HL-60 (cell line): ENCODE measurements around the gene AGPAT4.

Source experiments
- CTCF ChIP-seq: IDR thresholded peaks from one replicate; pipeline ENCODE4 v1.5.1; 2011; ENCODE audit warnings: low read length, control low read depth, inconsistent platforms; ENCODE audit not compliant: insufficient read depth
- TF ChIP-seq, protein P1 (sequence below): IDR thresholded peaks from 2 replicates; pipeline ENCODE4 v1.6.1; 2012; ENCODE audit warnings: low read depth; ENCODE audit not compliant: insufficient replicate concordance

- TF ChIP-seq CTCF, result no peak
- TF ChIP-seq, protein P1, sequence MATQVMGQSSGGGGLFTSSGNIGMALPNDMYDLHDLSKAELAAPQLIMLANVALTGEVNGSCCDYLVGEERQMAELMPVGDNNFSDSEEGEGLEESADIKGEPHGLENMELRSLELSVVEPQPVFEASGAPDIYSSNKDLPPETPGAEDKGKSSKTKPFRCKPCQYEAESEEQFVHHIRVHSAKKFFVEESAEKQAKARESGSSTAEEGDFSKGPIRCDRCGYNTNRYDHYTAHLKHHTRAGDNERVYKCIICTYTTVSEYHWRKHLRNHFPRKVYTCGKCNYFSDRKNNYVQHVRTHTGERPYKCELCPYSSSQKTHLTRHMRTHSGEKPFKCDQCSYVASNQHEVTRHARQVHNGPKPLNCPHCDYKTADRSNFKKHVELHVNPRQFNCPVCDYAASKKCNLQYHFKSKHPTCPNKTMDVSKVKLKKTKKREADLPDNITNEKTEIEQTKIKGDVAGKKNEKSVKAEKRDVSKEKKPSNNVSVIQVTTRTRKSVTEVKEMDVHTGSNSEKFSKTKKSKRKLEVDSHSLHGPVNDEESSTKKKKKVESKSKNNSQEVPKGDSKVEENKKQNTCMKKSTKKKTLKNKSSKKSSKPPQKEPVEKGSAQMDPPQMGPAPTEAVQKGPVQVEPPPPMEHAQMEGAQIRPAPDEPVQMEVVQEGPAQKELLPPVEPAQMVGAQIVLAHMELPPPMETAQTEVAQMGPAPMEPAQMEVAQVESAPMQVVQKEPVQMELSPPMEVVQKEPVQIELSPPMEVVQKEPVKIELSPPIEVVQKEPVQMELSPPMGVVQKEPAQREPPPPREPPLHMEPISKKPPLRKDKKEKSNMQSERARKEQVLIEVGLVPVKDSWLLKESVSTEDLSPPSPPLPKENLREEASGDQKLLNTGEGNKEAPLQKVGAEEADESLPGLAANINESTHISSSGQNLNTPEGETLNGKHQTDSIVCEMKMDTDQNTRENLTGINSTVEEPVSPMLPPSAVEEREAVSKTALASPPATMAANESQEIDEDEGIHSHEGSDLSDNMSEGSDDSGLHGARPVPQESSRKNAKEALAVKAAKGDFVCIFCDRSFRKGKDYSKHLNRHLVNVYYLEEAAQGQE, result no peak
Measured at GRCh38 chr6:161162722-161163121, 111.1 kb downstream of the AGPAT4 start.
